NCI-H2029 (cell line): ENCODE data around the gene HTT-AS.
A peak's percentile ranks its signal among the peaks of the same experiment; 100 is the strongest.
"Not testable (repeated sequence)": the region's sequence is repeated elsewhere in the genome, so short reads cannot be mapped to it uniquely, and the experiment has no call there.

Experiments used
- DNase-seq: peaks from one replicate; lab custom pipeline; 2025; lab: John Stamatoyannopoulos, UW

The HTT-AS gene

GRCh38 chr4:3074078-3074845 is at the start of gene HTT-AS, which contains the start of gene HTT:
HTT-AS (minus strand) TSS chr4:3074538.
HTT (plus strand) TSS chr4:3074681; CDS start chr4:3074826, 145 bp downstream.
- peak; percentile 85 for DNase-seq

GRCh38 chr4:3123181-3123671 is 48.9 kb upstream of the HTT-AS start:
- DNase-seq, result no peak

- no peak for DNase-seq
Observed at GRCh38 chr4:3122081-3122563, 47.8 kb upstream of the HTT-AS start.

- DNase-seq, result no peak
Observed at GRCh38 chr4:3121596-3121995, 47.3 kb upstream of the HTT-AS start.

- no peak for DNase-seq
Observed at GRCh38 chr4:3121110-3121509, 46.8 kb upstream of the HTT-AS start.

GRCh38 chr4:3119464-3119863 is 45.1 kb upstream of the HTT-AS start:
- DNase-seq, result no peak

- no peak for DNase-seq
Observed at GRCh38 chr4:3118312-3118711, 44.0 kb upstream of the HTT-AS start.

GRCh38 chr4:3116955-3117354 is 42.6 kb upstream of the HTT-AS start:
- no peak for DNase-seq

GRCh38 chr4:3115637-3116270 is 41.4 kb upstream of the HTT-AS start:
- DNase-seq, result no peak

- no peak for DNase-seq
Observed at GRCh38 chr4:3114377-3114776, 40.0 kb upstream of the HTT-AS start.

GRCh38 chr4:3112609-3113469 is 38.5 kb upstream of the HTT-AS start:
- DNase-seq, result no peak

GRCh38 chr4:3112201-3112600 is 37.9 kb upstream of the HTT-AS start:
- no peak for DNase-seq

GRCh38 chr4:3111461-3111860 is 37.1 kb upstream of the HTT-AS start:
- peak; percentile 20 for DNase-seq

- no peak for DNase-seq
Observed at GRCh38 chr4:3108211-3108610, 33.9 kb upstream of the HTT-AS start.

- no peak for DNase-seq
Observed at GRCh38 chr4:3107691-3108121, 33.4 kb upstream of the HTT-AS start.

- no peak for DNase-seq
Observed at GRCh38 chr4:3107271-3107670, 32.9 kb upstream of the HTT-AS start.

GRCh38 chr4:3106339-3107186 is 32.2 kb upstream of the HTT-AS start:
- peak; percentile 60 for DNase-seq

- DNase-seq, result no peak
Observed at GRCh38 chr4:3098346-3098745, 24.0 kb upstream of the HTT-AS start.

GRCh38 chr4:3096202-3096601 is 21.9 kb upstream of the HTT-AS start:
- DNase-seq, result no peak

- DNase-seq, result not testable (repeated sequence)
Observed at GRCh38 chr4:3094701-3095100, 20.4 kb upstream of the HTT-AS start.

GRCh38 chr4:3091464-3091863 is 17.1 kb upstream of the HTT-AS start:
- no peak for DNase-seq
